Inflammatory macrophage (primary cell): ENCODE data around the gene ENPP7.

Source experiments
- DNase-seq, 2 donors: peaks; one replicate each; pipeline ENCODE4 v3.0.0-alpha.2; 2020 to 2022
- total RNA-seq, 18 experiments: gene quantifications; one replicate each; lab custom pipeline; 2026; ENCODE audit warnings: mixed read lengths in 6 of 18, inconsistent platforms in 2 of 18; lab: John Stamatoyannopoulos, UW

ENPP7 gene
- total RNA-seq: 0 to 0.11 (median 0) reads per million in 18 experiments

DNA sequence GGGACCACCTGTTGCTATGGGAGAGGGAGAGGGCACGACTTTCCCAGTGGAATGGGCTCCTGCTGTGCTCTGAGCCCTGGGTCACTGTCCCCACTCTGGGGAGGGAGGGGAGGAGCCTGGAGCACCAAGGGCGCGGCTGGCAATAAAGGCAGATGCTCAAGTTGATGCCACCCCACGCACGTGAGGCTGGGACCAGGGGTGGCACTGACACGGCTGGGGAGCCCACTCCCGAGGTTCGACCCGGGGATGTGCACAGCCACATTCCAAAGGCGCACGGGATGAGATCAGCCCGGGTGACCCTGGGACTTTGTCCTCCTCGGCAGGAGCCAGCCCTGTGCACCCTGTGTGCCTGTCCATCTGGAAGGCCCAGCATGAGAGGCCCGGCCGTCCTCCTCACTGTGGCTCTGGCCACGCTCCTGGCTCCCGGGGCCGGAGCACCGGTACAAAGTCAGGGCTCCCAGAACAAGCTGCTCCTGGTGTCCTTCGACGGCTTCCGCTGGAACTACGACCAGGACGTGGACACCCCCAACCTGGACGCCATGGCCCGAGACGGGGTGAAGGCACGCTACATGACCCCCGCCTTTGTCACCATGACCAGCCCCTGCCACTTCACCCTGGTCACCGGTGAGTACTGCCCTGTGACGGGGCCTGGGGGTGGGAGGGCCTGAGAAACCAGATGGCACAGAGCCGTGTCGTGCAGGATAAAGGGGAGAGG lies at the start of gene ENPP7:
ENPP7 (plus strand) TSS at position 175 of the 715 bp plus-strand sequence; CDS start at position 372, 197 bp downstream.
- no peak for DNase-seq

GRCh38 chr17:79681101-79681621 lies 49.6 kb upstream of the ENPP7 start:
- DNase-seq: no peak

DNA sequence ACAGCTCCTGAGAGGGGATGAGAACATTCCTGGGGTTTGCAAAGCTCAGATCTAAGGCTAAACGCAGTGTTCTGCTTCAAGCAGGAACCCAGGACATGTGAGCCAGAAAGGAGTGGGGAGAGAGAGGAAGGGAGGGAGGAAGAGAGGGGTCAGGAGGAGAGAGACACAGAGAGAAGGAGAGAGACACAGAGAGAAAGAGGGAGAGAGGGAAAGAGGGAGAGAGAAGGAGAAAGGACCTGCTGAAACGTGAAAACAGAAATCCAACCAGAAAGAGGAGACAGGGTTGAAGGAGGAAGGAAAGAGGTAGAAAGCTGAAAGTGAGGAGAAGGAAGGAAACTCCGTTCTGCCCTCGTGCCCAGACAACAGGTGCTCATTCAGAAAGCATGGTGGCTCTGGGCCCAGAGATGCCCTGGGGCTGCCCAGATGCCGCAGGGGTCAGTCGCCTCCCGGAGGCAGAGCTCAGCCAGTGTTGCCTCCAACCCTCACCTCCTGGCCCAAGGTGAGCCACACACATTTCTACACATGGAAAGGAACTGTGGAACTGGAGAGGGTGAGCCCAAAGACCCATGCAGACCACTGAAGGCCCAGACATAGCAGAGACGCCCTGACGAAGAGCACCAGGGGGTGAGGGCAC lies 49.0 kb upstream of the ENPP7 start:
- DNase-seq: no peak

DNA sequence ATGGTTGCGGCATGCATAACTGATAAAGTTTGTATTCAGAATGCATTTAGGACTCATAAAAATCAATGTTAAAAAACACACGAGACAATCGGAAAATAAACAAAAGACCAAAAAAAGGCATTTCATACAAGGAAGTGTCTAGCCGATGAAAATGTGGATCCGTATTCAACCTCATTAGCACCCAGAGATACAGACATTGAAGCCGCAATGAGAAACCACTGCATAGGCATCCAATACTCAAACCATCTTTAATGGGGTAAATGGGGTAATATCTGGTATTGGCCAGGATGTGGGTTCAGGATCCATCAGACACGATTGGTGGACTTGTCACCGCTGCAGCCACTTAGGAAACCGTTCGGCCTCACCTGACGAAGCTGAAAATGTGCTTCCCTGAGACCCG lies 47.4 kb upstream of the ENPP7 start:
- no peak for DNase-seq

- DNase-seq: no peak
These were observed 46.4 kb upstream of the ENPP7 start for GRCh38 chr17:79684132-79684985.

GRCh38 chr17:79685121-79685520 lies 45.6 kb upstream of the ENPP7 start:
- DNase-seq: no peak

- no peak for DNase-seq
These were observed 44.3 kb upstream of the ENPP7 start for GRCh38 chr17:79686476-79686875.

DNA sequence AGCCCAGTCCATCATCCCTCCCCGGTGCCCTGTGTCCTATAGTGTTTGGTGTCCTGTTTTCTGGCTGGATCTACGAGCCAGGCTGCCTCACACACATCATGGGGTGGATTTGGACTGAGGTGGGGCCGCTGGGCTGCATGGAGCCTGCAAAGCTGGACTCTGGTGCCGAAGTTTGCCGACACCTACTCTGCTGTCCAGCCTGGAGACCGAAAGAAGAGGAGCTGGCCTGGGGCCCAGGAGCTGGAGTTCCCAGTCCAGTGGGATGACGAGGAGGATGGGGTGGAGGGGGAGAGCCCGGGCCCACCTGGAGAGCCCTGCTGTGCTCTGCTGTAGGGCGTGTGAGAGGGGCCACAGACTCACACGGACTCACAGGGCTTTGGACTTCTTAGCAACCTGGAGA lies 40.3 kb upstream of the ENPP7 start:
- no peak for DNase-seq

DNA sequence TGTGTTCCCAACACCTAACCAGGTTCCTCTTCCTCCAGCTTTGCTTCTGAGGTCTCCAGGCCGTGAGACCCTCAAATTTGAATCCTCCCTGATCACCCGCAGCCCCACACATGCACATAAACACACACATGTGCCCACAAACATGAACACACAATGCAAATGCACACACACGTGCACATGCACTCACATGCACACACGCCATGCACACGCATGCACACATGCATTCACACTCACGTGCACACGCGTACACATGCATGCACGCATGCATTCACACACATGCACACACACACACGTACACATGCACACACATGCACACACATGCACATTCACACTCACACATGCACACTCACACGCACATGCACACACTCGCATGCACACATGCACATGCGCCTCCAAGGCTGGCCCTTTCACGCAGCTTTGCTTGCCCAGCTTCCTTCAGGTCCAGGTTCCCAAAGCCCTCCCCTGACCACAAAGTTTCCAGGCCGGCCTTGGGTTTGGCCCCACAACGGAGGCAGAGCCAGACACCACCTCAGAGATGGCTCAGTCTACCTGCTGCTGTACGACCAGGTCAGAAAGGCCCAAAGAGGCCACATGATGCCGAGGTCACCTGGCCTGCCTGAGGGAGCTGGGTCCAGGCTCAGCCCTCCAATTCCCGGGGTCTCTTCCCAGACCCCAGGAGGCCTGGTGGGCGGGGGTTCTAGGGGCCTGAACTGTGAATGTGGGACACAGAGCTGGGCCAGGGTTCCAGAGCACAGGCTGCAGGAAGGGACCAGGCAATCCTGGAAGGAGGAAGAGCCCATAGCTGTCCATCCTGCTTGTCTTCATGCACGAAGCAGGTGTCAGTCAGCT lies 39.5 kb upstream of the ENPP7 start:
- no peak for DNase-seq

- no peak for DNase-seq
These were observed 38.8 kb upstream of the ENPP7 start for GRCh38 chr17:79691931-79692330.

DNA sequence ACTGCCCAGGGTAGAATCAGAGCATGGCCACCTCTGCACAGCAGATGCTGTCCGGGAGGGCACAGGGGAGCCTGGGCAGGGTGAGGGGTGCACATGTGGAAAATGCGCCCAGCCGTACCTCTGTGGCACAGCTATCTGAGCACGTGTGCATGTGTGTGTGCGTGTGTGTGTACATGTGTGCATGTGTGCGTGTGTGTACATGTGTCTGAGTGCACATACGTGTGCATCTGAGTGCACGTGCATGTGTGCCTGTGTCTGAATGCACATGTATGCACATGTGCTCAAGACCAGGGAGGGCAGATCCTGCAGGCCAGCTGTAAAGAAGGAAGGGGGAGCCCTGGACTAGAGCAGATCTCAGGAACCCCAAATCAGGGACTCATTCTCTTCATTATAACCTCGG lies 37.3 kb upstream of the ENPP7 start:
- DNase-seq: no peak

DNA sequence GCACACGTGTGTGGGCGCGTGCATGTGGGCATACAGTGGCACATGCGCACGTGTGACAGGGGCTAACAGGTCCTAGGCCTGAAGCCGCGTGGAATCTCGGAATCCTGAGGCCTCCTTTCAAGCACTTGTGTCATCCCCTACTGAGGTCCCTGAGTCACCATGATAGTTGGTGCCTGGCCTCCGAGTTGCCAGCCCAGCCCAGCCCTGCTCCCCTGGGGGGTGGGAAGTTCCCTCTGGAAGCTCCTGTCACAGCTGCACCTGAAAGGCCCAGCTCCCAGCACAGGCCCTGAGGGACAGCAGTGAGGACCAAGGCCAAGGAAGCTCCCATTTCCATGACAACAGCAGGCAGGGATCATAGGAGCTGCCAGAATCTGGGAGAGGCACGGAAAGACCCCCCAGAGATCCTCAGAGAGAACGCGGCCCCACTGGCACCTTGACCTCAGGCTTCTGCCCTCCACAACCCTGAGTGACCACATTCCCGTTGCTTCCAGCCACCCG lies 35.4 kb upstream of the ENPP7 start:
- DNase-seq: no peak

DNA sequence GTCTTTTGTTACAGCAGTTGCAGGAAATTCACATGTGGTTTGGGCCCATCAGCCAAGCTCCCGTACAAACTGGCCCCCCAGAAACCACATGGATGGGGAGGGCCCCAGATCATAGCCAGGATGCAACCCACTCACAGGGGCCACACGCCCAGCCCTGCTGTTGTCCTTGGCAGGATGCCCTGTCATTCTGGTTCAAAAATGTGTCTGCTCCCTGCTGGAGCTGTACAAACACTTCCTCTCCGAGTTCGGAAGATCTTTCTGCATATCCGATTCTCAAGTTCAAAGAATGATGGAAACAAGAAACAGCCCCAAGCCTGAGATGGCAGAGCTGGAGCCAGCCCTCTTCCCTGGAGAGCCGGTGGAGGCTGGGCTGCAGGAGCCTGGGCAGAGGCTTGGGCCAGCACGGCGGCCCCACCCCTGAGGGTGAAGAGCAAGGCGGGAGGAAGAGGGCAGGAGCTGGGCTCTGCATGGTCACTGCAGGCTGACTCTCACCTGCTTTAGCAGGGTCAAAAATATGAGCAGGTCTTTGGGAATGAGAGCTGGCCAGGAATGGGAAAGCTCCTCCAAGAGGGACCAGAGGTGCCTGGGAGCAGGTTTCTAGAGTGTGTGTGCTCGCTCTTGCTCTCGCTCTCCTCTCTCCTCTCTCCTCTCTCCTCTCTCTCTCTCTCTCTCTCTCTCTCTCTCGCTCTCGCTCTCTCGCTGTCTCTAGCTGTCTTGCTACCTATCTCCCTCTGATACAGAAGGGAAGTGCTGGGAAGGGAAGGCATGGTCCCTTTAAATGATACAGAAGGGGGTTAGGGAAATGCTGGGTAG lies 34.7 kb upstream of the ENPP7 start:
- no peak for DNase-seq

DNA sequence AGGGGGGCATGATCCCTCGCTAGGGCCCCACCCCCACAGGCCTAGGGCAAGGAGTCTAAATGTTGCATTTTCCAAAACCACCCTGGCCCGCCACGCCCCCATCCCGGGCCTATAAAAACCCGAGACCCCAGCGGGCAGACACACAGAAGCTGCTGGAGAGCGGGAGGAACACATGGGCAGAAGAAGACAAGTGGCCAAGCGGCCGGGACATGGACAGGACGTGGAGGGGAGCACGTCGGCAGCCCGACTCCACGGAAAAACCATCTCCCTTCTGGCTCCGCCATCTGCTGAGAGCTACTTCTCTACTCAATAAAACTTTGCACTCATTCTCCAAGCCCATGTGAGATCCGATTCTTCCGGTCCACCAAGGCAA lies 34.1 kb upstream of the ENPP7 start:
- DNase-seq: no peak

GRCh38 chr17:79698146-79698846 lies 32.4 kb upstream of the ENPP7 start:
- DNase-seq: no peak

DNA sequence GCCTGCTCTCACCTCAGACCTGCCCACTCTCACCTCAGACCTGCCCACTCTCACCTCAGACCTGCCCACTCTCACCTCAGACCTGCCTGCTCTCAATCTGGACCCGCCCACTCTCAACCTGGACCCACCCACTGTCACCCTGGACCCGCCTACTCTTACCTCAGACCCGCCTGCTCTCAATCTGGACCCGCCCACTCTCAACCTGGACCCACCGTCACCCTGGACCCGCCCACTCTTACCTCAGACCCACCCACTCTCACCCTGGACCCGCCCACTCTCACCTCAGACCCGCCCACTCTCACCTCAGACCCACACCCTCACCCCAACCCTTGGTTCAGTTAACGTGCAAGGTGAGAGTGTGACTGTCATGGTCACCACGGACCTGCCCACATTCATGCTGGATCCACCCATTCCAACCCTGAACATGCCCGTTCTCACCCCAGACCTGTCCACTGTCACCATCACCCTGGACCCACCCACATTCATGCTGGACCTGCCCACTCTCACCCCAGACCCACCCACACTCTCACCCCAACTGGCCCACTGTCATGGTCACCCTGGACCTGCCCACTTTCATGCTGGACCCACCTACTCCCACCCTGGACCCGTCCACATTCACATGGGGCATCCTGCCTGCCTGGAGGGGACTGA lies 31.2 kb upstream of the ENPP7 start:
- DNase-seq: no peak

DNA sequence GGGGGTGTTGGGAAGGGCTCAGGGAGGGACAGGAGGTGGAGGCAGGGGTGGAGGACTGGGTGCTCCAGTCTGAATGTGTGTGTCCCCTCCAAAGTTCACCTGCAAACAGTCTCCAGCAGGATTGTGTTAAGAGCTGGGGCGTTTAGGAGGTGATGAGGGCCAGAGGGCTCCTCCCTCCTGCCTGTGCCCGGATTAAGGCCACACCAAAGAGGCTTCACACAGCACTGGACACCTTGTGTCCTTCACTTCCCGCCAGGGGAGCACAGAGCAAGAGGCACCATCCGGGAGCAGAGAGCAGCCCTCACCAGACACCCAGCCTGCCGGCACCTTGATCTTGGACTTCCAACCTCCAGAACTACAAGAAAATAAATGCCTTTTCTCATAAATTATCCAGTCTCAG lies 30.2 kb upstream of the ENPP7 start:
- DNase-seq: no peak

- no peak for DNase-seq
These were observed 28.7 kb upstream of the ENPP7 start for GRCh38 chr17:79702034-79702433.

GRCh38 chr17:79702550-79703236 lies 28.1 kb upstream of the ENPP7 start:
- DNase-seq: no peak
